Activated naive CD8-positive, alpha-beta T cell (primary cell): Measurements from ENCODE around the gene FZD7.

Experiments used
- H3K27ac Mint-ChIP-seq: one replicate; pipeline ENCODE4 v1.8.0; 2021; ENCODE audit warnings: mixed read lengths
- H3K27me3 Mint-ChIP-seq: one replicate; pipeline ENCODE4 v1.8.0; 2021; ENCODE audit warnings: mixed read lengths
- H3K36me3 Mint-ChIP-seq: one replicate; pipeline ENCODE4 v1.8.0; 2021; ENCODE audit warnings: mixed read lengths
- H3K4me1 Mint-ChIP-seq: one replicate; pipeline ENCODE4 v1.8.0; 2021; ENCODE audit warnings: low read depth, mixed read lengths
- H3K4me3 Mint-ChIP-seq: one replicate; pipeline ENCODE4 v1.8.0; 2021; ENCODE audit warnings: mild to moderate bottlenecking, mixed read lengths
- H3K9me3 Mint-ChIP-seq: one replicate; pipeline ENCODE4 v1.8.0; 2021; ENCODE audit warnings: low read depth, mixed read lengths

FZD7 gene

DNA sequence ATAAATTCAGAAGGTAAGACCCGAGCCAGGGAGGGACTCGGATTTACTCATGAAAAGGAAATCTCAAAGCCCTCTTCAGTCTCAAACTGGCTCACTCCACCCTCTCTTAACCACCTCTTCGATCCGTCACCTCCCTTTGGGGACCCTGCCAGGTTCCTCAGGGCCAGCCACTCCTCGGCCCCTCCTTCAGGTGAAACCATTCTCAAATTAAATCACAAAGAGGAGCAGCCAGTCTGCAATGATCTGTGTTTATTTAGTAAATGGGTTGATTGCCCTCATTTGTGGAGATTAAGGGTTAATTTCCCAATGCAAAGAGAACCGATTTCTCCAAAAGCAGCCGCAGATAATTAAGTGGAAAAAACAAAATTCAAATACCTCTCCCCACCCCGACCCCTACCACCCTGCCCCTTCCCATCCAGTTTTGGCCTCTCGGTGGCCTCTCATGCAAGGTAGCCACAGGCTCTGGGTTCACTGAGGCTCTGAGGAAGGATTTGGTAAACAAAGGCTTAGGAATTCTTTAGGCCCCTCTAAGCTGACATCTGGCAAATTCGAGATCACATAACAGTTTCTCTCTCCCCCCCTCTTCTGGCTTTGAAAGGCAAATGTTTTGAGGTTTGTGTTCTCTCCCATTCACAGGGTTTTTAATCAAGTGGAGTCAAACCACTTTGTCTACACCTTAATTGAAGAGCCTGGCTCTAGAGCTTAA lies 10.3 kb upstream of the FZD7 start:
- no peaks in the 10 kb centered on the region for H3K4me1 Mint-ChIP-seq
- no peak overlapping the region for H3K27ac Mint-ChIP-seq
- peaks cover 9% of the 10 kb centered on the region for H3K27me3 Mint-ChIP-seq
- no peak overlapping the region for H3K4me3 Mint-ChIP-seq
- no peaks in the 10 kb centered on the region for H3K36me3 Mint-ChIP-seq
- H3K9me3 Mint-ChIP-seq = no peaks in the 10 kb centered on the region

DNA sequence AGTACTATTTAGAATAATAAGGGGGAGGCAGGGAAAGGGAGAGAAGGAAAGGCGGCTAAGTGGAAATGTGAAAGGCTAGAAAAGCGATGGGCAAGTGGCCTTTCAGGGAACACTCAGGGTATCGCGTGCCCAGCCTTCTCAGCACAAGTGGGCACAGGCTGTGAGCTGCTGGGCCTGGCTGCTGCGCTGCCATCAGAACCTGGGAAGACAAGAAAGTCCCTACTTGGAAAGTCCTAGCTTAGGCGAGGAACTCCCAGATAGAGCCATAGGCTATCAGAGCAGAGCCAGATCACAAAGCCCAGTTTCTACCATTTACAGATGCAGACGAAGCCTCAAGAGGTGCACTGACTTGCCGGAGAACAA lies 9.8 kb upstream of the FZD7 start:
- H3K4me1 Mint-ChIP-seq = no peaks in the 10 kb centered on the region
- no peaks in the 10 kb centered on the region for H3K9me3 Mint-ChIP-seq
- H3K36me3 Mint-ChIP-seq = no peaks in the 10 kb centered on the region
- H3K27me3 Mint-ChIP-seq = peaks cover 9% of the 10 kb centered on the region
- H3K27ac Mint-ChIP-seq = no peak overlapping the region
- H3K4me3 Mint-ChIP-seq = no peak overlapping the region

- H3K4me3 Mint-ChIP-seq = no peak overlapping the region
- no peaks in the 10 kb centered on the region for H3K4me1 Mint-ChIP-seq
- H3K27ac Mint-ChIP-seq = no peak overlapping the region
- H3K36me3 Mint-ChIP-seq = no peaks in the 10 kb centered on the region
- H3K27me3 Mint-ChIP-seq = peaks cover 9% of the 10 kb centered on the region
- H3K9me3 Mint-ChIP-seq = no peaks in the 10 kb centered on the region
These were observed 8.8 kb upstream of the FZD7 start for GRCh38 chr2:202024871-202025270.

- H3K9me3 Mint-ChIP-seq = no peaks in the 10 kb centered on the region
- H3K27ac Mint-ChIP-seq = no peak overlapping the region
- no peaks in the 10 kb centered on the region for H3K4me1 Mint-ChIP-seq
- H3K27me3 Mint-ChIP-seq = peaks cover 9% of the 10 kb centered on the region
- H3K36me3 Mint-ChIP-seq = no peaks in the 10 kb centered on the region
- no peak overlapping the region for H3K4me3 Mint-ChIP-seq
These were observed 7.8 kb upstream of the FZD7 start for GRCh38 chr2:202025816-202026215.

GRCh38 chr2:202026507-202026906 lies 7.1 kb upstream of the FZD7 start:
- H3K9me3 Mint-ChIP-seq = no peaks in the 10 kb centered on the region
- no peak overlapping the region for H3K4me3 Mint-ChIP-seq
- no peaks in the 10 kb centered on the region for H3K36me3 Mint-ChIP-seq
- no peaks in the 10 kb centered on the region for H3K4me1 Mint-ChIP-seq
- no peak overlapping the region for H3K27ac Mint-ChIP-seq
- peaks cover 9% of the 10 kb centered on the region for H3K27me3 Mint-ChIP-seq

DNA sequence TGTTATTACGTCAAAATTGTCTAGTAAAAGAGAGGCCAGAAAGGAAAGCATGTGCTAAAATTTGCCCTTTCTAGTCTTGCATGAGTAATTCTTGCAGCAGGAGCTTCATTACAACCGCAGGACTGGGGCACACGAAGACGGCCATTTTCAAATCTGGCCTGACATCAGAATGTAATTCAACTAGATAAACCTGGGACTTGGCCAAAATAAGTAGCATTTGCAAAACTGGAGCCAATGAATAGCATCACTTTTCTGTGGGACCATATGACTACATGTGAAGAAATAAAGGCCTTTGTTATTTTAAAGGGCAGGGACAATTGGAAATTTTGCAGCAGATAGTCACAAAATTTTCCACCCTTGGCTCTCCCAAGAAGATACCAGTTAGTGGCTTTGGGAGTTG lies 3.0 kb upstream of the FZD7 start:
- H3K4me3 Mint-ChIP-seq = no peak overlapping the region
- no peak overlapping the region for H3K27ac Mint-ChIP-seq
- no peaks in the 10 kb centered on the region for H3K36me3 Mint-ChIP-seq
- peaks cover 12% of the 10 kb centered on the region for H3K4me1 Mint-ChIP-seq
- peaks cover 4% of the 10 kb centered on the region for H3K27me3 Mint-ChIP-seq
- H3K9me3 Mint-ChIP-seq = no peaks in the 10 kb centered on the region

- Mint-ChIP-seq H3K4me1 (peaks cover 12% of the 10 kb centered on the region), H3K27ac (no peak overlapping the region), H3K9me3 (no peaks in the 10 kb centered on the region), H3K36me3 (no peaks in the 10 kb centered on the region), H3K4me3 (peak overlapping the region; percentile 53), H3K27me3 (peaks cover 2% of the 10 kb centered on the region)
These were observed 2.3 kb upstream of the FZD7 start for GRCh38 chr2:202031246-202031951.

GRCh38 chr2:202032846-202033316 lies 774 bp upstream of the FZD7 start:
- Mint-ChIP-seq H3K27ac (no peak overlapping the region), H3K27me3 (peaks cover 4% of the 10 kb centered on the region), H3K4me1 (peaks cover 12% of the 10 kb centered on the region), H3K9me3 (no peaks in the 10 kb centered on the region), H3K36me3 (no peaks in the 10 kb centered on the region), H3K4me3 (peak overlapping the region; percentile 89)

DNA sequence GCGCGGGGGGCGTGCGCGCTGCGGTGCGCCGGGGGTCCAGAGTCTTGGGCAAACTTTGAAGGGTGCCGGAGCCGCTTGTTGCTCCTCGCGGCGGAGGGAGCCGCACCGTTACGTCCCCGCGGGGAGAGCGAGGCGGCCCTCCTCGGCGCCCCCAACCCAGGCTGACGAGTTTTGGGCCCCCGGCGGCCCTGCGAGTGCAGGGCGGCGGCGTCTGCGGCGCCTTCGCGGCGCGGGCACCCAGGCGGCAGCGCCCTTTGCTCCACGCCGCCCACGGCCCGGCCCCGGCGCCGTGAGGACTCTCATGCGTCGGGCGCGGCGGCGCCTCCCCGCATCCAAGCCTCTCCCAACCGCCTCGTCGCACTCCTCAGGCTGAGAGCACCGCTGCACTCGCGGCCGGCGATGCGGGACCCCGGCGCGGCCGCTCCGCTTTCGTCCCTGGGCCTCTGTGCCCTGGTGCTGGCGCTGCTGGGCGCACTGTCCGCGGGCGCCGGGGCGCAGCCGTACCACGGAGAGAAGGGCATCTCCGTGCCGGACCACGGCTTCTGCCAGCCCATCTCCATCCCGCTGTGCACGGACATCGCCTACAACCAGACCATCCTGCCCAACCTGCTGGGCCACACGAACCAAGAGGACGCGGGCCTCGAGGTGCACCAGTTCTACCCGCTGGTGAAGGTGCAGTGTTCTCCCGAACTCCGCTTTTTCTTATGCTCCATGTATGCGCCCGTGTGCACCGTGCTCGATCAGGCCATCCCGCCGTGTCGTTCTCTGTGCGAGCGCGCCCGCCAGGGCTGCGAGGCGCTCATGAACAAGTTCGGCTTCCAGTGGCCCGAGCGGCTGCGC lies 814 bp downstream of the FZD7 start:
- no peaks in the 10 kb centered on the region for H3K36me3 Mint-ChIP-seq
- peaks cover 16% of the 10 kb centered on the region for H3K27me3 Mint-ChIP-seq
- peaks cover 12% of the 10 kb centered on the region for H3K4me1 Mint-ChIP-seq
- H3K4me3 Mint-ChIP-seq = peak overlapping the region; percentile 89
- H3K27ac Mint-ChIP-seq = no peak overlapping the region
- no peaks in the 10 kb centered on the region for H3K9me3 Mint-ChIP-seq

DNA sequence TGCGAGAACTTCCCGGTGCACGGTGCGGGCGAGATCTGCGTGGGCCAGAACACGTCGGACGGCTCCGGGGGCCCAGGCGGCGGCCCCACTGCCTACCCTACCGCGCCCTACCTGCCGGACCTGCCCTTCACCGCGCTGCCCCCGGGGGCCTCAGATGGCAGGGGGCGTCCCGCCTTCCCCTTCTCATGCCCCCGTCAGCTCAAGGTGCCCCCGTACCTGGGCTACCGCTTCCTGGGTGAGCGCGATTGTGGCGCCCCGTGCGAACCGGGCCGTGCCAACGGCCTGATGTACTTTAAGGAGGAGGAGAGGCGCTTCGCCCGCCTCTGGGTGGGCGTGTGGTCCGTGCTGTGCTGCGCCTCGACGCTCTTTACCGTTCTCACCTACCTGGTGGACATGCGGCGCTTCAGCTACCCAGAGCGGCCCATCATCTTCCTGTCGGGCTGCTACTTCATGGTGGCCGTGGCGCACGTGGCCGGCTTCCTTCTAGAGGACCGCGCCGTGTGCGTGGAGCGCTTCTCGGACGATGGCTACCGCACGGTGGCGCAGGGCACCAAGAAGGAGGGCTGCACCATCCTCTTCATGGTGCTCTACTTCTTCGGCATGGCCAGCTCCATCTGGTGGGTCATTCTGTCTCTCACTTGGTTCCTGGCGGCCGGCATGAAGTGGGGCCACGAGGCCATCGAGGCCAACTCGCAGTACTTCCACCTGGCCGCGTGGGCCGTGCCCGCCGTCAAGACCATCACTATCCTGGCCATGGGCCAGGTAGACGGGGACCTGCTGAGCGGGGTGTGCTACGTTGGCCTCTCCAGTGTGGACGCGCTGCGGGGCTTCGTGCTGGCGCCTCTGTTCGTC lies 1.7 kb downstream of the FZD7 start:
- H3K4me3 Mint-ChIP-seq = peak overlapping the region; percentile 89
- H3K4me1 Mint-ChIP-seq = peaks cover 12% of the 10 kb centered on the region
- no peaks in the 10 kb centered on the region for H3K36me3 Mint-ChIP-seq
- peaks cover 20% of the 10 kb centered on the region for H3K27me3 Mint-ChIP-seq
- no peak overlapping the region for H3K27ac Mint-ChIP-seq
- H3K9me3 Mint-ChIP-seq = no peaks in the 10 kb centered on the region

- Mint-ChIP-seq H3K9me3 (no peaks in the 10 kb centered on the region), H3K4me1 (peaks cover 12% of the 10 kb centered on the region), H3K36me3 (no peaks in the 10 kb centered on the region), H3K27me3 (peaks cover 25% of the 10 kb centered on the region), H3K27ac (no peak overlapping the region), H3K4me3 (no peak overlapping the region)
These were observed 2.3 kb downstream of the FZD7 start for GRCh38 chr2:202035941-202036372.

- peaks cover 12% of the 10 kb centered on the region for H3K4me1 Mint-ChIP-seq
- no peak overlapping the region for H3K4me3 Mint-ChIP-seq
- no peaks in the 10 kb centered on the region for H3K9me3 Mint-ChIP-seq
- no peaks in the 10 kb centered on the region for H3K36me3 Mint-ChIP-seq
- H3K27me3 Mint-ChIP-seq = peaks cover 26% of the 10 kb centered on the region
- H3K27ac Mint-ChIP-seq = no peak overlapping the region
These were observed 3.0 kb downstream of the FZD7 start for GRCh38 chr2:202036601-202037037.

DNA sequence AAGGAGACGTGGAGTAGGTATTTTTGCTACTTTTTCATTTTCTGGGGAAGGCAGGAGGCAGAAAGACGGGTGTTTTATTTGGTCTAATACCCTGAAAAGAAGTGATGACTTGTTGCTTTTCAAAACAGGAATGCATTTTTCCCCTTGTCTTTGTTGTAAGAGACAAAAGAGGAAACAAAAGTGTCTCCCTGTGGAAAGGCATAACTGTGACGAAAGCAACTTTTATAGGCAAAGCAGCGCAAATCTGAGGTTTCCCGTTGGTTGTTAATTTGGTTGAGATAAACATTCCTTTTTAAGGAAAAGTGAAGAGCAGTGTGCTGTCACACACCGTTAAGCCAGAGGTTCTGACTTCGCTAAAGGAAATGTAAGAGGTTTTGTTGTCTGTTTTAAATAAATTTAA lies 3.4 kb downstream of the FZD7 start:
- H3K36me3 Mint-ChIP-seq = no peaks in the 10 kb centered on the region
- H3K9me3 Mint-ChIP-seq = no peaks in the 10 kb centered on the region
- peaks cover 29% of the 10 kb centered on the region for H3K27me3 Mint-ChIP-seq
- peaks cover 10% of the 10 kb centered on the region for H3K4me1 Mint-ChIP-seq
- H3K4me3 Mint-ChIP-seq = no peak overlapping the region
- H3K27ac Mint-ChIP-seq = no peak overlapping the region

GRCh38 chr2:202038471-202039277 lies 5.0 kb downstream of the FZD7 start:
- Mint-ChIP-seq H3K27ac (no peak overlapping the region), H3K36me3 (no peaks in the 10 kb centered on the region), H3K27me3 (peaks cover 31% of the 10 kb centered on the region), H3K9me3 (no peaks in the 10 kb centered on the region), H3K4me3 (no peak overlapping the region), H3K4me1 (peaks cover 3% of the 10 kb centered on the region)
